COLO668 (cell line): ENCODE data around the gene SPIRE1.

ENCODE experiments used
- DNase-seq: peaks from one replicate; lab custom pipeline; 2025; ENCODE audit not compliant: unreplicated experiment; lab: John Stamatoyannopoulos, UW

SPIRE1 gene

DNA sequence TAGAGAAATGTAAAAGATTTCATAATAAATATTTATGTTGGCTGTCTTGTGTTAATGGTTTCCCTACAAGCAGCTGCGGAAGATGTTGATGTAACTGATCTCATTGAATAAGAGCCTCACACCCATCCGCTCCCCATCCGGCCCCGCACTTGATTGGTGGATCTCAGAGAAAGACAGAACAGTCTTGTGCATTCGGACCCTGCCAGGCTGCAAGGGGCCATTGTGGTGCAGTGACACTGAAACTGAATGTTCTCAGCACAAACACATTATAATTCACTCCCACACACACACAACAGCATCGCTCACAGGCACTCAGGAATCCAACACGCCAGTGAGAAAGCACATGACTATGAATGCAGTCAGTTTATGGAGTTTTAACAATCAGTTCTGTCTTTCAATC is 202.4 kb downstream of the SPIRE1 start:
- DNase-seq = no peak

DNA sequence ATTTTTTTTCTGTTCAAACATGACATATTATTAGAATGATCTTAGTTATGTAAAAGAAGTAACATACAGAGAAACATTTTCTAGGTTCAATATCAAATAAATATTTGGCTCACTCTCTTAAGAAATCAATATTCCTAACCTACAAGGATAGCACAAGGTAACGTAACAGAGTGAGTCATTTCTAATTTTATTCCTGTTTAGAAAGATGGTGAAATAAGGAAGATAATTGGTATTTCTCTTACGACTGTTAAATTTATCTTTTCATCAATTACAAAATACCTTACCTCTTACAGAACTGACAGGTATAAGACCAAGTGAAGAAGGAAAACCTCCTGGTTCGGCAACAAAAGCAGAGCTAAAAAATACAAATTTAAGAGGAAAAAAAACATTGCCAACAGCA is 205.1 kb downstream of the SPIRE1 start:
- DNase-seq = no peak

DNA sequence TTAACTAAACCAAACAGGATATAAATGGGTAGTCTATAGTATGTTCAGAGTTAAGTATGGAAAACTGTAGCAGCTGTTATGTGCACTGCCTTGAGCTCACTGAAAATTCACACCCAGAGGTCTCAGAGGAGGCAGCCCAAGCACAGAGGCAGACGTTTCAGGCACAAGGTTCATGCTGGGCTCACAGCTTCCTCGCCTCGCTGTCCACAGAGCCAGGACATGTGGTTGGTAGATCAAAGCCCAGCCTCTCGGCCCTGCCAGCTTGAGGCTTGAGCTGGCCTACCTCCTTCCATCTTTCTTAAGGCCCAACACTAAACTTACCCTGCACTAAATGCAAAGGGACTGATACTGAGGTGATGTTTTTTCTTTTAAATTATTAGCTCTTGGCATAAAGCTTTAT is 206.5 kb downstream of the SPIRE1 start:
- no peak for DNase-seq

DNA sequence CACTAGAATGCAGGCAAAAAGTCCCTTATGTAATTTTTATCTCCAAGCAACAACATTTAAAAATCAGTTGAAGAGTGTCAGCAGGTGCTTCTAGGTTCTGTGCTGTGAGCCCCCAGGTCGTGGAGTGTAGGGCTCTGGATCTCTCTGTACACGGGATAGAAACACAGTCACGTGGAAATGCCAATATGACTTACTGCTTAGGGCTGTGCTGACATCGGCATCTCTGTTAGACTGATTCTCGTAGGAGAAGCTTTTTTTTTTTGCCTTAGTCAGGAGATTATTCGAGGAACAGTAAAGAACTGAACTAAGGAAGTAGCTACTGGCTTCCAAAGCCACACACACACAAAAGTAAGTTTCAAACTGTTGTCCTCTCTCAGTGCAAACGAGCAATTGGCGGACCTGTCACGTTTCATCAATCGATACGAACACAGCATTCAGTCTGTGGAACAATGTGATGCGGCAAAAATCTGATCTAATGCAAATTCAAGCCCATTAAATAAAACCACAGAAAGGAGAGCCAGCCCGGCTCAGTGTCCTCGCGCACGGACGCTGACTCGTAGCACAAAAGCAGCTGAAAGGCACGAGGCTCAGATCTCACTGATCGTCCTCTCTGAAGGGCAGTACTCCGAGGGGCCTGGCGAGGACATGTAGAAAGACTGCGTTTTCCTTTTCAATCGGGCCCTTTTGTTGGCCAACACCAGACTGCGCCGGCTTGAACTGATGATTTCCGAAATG is 208.7 kb downstream of the SPIRE1 start:
- no peak for DNase-seq

DNA sequence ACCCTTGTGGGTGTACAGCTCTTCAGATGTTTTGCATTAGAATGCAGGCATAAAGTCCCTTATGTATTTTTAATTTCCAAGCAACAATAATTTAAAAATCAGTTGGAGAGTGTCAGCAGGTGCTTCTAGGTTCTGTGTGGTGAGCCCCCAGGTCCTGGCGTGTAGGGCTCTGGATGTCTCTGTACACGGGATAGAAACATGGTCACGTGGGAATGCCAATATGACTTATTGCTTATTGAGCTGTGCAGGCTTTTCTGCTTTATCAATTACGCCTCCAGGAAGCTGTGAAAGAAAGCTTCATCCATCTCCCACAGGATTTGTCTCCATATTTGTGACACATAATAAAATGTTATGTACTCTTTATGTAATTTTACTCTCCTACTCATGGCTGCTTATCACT is 212.4 kb downstream of the SPIRE1 start:
- DNase-seq = no peak

DNA sequence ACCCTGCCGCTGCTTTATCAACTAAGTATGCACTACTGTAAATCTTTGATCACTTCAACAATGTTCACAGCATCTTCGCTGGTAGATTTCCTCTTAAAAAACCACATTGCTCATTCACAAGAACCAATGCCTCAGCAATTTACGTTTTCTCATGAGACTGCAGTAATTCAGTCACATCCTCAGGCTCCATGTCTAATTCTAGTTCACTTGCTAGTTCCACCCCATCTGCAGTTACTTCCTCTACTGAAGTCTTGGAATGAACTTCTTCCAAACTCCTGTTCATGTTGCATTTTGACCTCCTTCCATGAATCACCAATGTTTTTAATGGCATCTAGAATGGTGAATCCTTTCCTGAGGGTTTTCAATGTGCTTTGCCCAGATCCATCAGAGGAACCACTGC is 214.4 kb downstream of the SPIRE1 start:
- DNase-seq = no peak

DNA sequence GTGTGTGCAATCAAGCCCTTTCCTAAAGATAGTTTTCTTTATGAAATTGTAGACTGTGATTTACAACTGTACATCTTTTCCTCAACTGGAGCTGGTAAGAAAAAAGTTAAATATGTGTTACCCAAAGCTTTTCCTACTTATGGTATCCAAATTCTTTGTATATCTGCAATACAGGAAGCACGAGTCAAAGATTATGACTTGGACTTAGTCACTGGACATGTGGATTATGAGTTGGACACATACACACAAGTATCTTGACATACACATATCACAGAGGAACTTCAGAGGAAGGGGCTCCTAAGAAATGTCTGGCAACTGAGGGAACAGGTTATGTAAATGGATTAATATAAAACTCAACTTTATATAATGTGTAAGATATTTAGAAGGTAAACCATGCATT is 215.0 kb downstream of the SPIRE1 start:
- no peak for DNase-seq

DNA sequence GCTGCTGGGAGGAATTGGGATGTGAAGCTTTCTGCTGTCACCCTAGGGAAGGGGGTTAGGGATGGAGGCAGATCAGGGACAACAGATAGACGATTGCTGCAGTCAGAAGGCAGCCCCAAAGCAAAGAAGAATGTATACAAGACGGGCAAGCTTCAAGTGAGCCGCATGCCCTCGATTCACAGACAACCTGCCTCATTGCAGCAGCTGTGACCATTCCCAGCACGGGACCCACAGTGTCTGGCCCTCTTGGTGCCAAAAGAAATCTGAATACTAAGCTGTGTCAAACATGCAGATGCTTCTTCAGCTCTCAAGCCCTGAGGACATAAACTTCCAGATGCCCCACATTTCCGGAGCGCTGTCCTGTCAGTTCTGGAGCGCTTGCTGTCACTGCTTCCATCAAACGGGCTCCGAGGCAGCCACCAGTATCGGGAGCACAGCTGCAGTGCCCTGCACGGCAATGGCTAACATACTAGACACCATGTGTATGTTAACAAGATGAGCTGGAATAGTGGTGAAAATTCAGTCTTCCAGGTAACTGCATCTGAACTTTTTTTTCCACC is 216.4 kb downstream of the SPIRE1 start:
- DNase-seq = no peak

DNA sequence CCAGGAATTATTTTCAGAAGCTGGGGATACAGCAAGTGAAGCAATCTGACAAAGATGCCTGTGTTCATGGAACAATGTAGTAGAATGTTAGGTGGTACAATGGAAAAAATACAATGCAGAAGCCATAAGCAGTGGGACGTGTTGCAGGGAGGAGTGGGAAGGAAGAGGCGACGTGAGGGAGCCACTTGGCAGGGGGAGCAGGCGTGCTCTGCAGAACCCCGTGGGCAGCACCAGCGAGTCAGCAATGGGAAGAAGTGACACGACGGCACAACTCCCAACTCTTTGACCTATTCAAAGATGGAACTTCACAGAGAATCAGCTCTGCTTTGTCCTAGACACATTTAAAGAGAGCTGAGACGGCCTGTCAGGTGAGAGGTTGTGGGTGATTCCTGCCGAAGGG is 219.7 kb downstream of the SPIRE1 start:
- DNase-seq = no peak

DNA sequence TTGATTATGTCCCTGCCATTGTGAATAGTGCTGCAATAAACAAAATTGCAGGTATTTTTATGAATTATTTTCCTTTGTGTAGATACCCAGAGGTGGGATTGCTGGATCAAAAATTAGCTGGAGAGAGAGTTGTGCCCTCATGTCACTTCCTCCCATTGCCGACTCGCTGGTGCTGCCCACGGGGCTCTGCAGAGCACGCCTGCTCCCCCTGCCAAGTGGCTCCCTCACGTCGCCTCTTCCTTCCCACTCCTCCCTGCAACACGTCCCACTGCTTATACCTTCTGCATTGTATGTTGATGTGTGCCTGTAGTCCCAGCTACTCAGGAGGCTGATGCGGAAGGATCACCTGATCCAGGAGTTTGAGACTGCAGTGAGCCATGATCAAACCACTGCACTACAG is 222.0 kb downstream of the SPIRE1 start:
- no peak for DNase-seq

DNA sequence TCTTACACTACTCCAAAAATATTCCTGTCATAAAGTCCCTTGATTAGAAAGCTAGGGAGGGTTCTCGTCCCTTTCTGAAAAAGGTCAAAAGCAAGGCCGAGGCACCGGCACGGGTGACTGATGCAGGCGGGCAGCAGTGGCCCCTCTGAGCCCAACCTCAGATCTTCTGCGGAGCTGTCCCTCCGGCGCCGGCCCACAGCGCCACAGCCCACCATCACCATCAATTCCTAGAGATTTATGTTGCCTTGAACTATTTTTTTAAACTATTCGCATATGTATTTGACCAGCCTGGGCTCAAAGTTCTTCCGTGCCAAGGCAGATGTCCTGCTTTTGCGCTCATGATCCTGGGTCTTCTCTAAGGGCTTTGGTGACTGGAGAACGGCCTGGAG is 223.4 kb downstream of the SPIRE1 start:
- no peak for DNase-seq

DNA sequence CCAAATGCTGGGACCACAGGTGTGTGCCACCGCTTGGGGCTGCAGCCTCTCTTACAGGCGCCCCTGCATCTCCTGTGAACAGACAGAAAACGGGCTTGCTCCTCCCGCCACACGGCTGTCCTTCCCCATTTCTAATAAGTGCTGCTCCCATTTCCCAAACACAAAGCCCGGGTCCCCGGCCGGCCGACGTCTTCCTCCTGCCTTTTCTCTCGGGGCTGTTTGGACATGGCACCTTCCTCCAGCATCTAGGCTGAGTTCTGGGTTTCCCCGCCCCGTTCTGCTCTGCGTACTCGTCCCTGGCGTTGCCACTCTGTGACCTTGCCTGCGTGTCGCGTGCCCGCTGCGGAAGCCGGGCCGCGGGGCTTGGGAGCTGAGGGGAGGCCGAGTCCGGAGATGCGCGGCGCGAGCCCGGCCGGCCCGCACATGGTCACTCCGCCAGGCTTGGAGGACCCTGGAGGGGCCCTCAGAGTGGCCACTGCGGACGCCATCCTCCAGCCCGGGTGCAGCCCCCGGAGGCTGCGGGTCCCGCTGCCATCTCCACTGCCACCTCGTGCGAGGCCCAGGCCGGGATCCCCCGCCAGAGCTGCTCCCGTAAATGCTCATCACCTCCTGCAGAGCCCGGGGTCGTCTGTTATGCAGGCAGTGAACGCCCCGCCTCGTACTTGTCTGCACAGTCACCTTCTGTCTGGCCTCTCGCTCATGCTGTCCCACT is 223.9 kb downstream of the SPIRE1 start:
- DNase-seq = no peak

DNA sequence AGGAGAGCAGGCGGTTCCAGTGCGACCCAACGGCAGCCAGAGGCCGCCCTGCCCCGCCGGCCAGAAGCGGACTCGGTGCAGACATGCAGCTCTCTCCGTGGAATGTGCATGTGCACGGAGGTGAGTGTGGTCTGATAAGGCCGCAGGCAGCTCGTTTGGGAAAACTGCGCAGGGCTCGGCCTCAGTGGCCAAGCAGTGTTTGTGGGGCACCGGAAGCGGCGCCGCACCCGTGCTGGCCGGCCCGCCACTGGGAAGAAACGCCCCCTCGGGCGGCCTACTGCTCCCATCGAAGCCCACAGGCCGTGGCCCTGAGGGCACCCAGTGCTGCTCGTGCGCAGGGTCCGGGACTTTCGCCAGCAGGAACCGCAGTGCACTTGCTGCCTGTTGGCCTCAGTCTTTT is 225.0 kb downstream of the SPIRE1 start:
- DNase-seq = no peak

DNA sequence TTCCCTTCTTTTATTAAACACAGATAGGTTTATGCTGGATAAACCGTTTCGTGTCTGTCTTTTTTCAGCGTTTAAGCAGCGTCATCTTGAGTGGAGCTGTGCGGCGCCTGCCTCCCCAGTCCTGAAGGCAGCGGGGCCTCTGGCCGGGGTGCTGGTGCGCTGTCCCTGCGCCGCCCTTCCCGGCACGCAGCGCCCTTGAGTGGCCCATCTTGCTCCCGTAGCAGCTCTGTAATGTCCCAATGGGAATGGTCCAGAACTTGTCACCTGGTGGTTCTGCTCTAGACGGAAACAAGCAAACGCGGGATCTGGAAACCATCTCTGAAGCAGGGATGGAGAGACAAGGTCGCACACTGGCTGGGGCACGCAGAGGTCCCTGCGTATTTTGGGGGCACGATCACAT is 225.7 kb downstream of the SPIRE1 start:
- no peak for DNase-seq

DNA sequence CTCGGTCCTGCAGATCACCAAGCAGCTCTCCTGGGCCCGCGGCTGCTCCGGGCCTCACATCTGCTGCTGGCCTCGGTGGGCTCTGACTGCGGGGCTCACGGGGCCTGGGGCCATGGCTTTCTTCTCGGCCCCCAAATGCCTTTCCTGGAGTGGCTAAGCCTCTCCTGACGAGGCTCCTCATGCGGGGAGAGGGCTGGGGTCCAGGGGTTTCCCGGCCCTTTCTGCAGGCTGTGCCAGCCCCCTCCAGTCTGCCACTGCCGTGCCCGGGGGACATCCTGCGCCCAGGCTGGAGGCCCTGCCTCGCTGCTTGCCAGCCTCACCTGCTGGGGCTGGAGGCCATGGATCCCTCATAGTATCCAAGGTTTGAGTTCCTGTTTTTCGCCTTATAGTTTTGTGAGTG is 226.3 kb downstream of the SPIRE1 start:
- DNase-seq = no peak

DNA sequence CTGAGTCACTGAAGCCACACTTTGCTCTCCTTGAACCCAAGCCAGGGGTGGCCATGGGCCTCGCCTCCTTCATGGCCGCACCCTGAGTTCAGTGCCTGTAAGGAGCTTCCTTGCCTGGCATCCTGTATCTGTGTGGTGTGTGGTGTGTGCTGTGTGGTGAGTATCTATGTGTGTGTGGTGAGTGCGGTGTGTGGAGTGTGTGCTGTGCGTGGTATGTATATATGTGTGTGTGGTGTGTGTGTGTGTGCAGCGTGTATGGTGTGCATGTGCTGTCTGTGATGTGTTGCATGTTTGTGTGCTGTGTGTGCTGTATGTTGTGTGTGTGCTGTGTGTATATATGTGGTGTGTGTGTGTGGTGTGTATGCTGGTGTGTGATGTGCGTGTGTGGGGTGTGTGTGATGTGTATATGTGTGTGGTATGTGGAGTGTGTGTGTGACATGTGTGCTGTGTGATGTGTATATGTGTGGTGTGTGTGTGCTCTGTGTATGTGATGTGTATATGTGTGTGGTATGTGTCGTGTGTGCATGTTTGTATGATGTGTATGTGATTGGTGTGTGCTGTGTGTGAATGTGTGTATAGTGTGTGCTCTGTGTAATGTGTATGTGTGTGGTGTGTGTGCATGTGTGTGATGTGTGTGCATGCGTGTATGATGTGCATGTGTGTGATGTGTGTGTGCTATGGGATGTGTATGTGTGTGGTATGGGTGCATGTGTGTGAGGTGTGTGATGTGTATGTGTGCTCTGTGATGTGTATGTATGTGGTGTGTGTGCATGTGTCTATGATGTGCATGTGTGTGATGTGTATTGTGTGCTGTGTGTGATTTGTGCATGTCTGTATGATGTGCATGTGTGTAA is 227.5 kb downstream of the SPIRE1 start:
- no peak for DNase-seq

DNA sequence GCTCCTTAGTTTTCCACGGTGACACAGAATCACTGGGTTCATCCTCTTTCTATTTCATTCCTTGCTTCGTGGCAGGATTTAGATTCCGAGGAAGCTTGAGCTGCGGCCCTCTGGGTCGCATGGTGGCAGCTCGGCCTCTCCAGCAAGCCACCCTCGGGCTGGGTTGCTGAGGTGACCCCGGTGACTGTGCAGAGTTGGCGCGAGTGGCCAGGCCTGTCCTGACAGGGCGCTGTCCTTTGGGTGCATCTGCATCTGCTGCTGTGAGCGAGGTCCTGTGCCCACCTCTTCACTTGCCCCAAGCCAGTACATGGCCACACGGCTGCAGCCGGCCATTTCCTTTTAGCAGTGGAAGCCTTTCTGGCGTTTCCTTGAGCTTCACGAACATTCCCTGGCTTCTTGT is 228.4 kb downstream of the SPIRE1 start:
- no peak for DNase-seq

DNA sequence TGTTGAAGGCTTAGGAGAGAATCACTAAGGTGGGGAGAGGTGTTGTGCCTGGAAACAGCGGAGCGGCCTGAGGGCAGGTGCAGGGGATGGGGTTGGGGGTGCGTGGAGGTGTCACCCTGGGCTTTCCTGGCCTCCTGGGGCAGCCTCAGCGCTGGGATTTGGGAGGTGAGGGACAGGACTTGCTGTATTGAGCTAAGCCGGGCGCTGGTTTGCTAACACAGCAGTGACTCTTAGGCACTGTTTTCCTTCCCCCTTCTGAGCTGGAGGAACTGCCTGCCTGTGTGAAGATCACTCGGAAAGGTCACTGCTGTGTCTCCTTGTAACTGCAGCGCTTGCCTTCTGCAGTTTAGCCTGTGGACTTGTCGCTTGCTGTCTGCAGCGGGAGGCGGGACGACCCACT is 229.0 kb downstream of the SPIRE1 start:
- DNase-seq = no peak

DNA sequence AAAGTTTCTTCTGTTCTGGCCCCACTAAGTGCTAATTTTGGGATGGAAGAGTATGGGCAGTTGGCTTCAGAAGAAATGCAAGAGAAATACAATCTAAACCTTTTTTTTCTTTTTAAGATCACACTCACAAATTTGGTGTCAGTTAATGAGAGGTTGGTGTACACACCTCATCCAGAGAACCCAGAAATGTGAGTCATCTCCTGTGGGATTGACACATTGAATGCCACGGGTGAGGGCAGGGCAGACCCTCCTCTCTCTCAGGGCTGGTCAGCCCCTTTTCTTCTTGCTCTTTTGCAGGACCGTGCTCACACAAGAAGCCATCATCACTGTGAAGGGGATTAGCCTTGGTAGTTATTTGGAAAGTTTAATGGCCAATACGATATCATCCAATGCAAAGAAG is 231.0 kb downstream of the SPIRE1 start:
- DNase-seq = no peak

DNA sequence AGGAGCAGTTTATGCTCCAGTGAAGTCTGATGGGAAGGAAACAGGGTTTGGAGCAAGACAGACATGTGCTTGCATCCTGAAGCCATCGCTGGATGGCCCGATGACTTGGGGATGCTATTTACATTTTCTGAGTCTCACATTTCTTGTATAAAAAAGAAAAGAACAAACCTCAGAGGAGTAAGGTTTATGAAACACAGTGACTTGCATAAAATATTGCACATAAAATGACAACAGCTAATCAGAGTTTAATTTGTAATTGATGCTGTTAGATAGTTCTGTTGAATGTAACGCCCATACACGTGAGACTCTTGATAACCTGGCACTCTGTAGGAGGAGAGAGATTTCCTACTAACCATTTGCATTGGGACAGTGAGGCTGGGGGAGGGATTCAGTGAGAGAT is 233.7 kb downstream of the SPIRE1 start:
- DNase-seq = no peak

DNA sequence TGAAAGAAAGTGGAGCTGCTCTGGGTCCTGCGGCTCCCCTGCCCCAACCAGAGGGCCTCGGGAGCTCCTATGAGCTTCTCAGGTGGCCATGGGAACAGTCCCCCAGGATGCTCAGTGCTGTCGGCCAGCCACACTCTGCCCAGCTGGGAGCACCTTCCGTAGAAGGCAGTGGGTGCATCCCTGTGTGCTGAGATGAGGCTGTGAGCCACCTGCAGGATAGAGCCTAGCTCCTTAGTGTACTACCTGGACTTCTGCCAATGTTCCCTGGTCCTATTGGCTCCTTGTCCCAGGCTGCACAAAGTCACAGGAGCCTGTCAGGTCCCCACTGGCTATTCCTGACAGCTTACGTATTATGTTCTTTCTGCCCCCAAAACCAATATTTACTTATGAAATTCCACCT is 234.1 kb downstream of the SPIRE1 start:
- DNase-seq = peak; percentile 23

DNA sequence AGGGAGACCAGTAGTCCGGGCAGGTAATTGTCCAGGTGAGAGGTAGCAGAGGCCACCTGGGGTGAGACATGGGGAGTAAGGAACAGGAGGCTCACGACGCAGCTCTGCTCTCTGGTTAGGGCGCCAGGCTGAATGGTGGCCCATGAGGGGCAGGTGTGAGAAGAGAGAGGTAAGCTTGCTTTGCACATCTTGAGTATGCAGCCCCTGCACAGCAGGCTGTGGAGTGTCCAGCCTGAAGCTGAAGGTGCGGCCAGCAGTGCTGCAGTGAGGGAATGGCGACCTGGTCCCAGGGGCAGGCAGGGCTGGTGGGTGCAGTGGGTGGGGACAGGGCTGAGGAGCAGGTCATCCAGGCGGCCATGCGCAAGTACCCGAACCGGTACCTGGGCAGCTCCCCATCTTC is 234.5 kb downstream of the SPIRE1 start:
- DNase-seq = no peak
